Right kidney (tissue), 1 donor: Measurements from ENCODE around the gene ABCE1.

Experiments used
- DNase-seq: peaks from one replicate; pipeline ENCODE4 v3.0.0-alpha.2; 2016

The ABCE1 gene

GRCh38 chr4:145176641-145177432 is 78.7 kb downstream of the ABCE1 start:
- no peak for DNase-seq

- no peak for DNase-seq
Measured at GRCh38 chr4:145177511-145177905, 79.4 kb downstream of the ABCE1 start.

GRCh38 chr4:145177906-145178538 is 79.9 kb downstream of the ABCE1 start:
- DNase-seq: peak; percentile 25

- no peak for DNase-seq
Measured at GRCh38 chr4:145178740-145179280, 80.7 kb downstream of the ABCE1 start.
